ENCODE measurements around the gene NAV3.
A peak's percentile ranks its signal among the peaks of the same experiment; 100 is the strongest.

Gene NAV3

DNA sequence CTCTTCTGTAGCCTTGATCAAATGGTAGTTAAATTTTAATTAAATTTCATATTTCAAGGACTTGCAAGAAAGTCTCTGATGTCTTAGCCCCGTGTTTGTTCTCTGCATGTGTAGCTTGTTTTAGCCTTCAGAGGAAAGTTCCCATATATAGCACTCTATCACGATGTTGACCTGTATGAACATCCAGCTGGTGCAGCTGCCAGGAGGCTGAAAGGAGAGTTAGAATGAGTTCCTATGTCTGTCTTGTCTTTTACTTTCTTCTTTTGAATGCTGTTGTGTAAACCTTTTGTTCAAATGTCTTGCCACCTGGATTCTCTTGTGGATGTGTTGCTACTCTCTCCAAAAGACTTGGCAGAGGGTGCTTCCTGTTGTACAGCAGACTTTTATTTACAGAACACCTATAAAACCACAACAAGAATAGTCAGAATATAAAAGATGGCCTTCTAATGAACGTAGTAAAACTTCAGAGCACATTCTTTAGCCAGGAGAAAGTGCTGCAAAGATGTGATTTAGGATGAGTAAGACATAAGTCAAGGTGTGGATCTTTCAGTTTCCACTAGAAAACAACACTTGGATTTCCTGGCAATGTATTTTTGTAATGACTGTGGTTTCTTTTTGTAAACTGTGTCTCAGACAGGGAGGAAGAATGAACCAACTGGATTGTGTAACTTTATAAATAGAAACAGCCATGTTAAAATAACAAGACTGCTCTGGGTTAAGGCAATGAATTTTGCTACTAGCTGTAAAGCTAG lies 17.2 kb downstream of the NAV3 start:
- no peak for DNase-seq

DNA sequence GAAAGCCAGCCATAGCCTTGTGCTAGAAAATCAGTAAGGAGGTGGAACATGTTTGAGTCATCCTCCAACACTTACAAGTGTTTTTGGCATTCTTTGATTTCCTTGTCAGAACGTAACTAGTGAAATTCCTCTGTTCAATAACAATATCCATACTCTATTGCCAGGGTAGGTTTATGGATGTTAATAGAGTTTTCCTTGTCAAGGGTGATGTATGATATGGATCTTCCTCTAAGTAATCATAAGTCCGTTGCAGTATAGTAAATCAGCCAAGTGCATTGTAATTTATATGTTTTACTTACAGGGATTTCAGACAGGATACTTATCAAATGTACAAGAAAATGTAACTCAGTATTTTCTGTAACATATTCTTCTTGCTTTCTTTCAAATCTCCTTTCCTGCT lies 19.4 kb downstream of the NAV3 start:
- no peak for DNase-seq

DNA sequence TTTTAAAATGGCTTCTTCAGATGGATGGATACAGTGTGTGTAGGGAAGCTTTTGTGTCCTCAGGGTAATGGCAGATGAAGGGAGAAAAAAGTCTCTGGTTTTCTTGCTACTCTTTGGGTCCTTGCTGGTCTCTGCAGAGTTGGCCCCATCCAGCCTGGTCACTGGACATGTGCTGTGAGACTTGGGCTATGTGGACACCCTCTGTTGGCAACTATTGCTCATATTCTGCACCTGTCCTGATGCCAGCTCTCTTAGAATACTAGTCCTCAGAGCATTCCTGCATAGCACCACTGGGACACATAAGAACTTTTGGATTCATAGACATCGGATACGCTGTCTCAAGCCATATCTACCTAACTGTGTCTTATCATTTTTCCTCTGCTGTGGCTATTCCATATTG lies 20.0 kb downstream of the NAV3 start:
- no peak for DNase-seq

DNA sequence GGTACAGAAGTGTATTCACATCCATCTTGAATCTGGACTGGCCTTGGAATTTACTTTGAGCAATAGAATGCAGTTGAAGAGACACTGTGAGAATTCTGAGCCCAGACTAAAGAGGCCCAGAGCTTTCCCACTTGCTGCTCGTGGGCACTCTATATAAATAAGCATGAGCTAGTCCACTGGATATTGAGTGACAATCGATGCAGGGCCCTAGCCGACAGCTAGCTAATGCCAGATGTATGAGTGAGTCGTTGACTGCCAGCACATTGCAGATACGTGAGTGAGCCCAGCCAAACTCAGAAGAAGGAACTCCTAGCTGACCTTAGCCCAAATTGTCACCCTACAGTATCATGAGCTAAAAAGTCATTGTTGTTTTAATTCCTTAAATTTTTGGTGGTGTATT lies 24.9 kb downstream of the NAV3 start:
- no peak for DNase-seq

DNA sequence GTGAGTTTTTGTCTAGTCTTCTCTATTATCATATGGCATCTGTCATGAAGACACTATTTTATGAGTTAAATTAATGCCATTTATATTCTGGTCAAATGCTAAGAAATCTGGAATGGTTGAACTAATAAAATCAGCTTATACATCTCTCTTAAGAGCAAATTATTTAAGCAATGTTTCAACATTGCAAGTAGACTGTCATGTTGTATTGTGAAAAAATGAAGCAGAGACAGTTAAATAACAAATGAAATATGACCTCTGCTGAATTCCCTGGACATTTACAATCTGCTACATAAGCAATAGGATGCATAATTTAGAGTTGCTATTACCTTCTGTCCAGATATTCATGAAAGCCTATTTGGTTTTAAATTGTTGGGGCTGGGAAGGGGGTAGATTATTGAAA lies 30.6 kb downstream of the NAV3 start:
- peak; percentile 26 to 28 for DNase-seq

DNA sequence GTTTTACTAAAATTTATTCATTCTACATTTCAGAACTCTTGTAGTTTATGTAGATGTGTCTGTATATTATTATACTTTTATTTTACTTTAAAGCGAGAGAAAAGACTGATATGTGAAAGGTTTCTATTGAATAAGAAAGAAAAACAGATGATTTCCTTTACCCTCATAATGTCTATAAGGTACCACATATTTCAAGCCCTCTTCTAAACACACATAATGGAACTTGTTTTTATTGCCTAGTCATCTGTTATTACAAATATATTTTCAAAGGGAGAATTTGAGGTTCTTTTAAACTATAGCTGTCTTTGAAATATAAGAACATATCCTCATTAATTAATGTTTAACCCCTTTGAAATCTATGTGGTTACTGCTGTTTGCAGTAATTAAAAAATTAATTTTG lies 34.5 kb downstream of the NAV3 start:
- no peak for DNase-seq

DNA sequence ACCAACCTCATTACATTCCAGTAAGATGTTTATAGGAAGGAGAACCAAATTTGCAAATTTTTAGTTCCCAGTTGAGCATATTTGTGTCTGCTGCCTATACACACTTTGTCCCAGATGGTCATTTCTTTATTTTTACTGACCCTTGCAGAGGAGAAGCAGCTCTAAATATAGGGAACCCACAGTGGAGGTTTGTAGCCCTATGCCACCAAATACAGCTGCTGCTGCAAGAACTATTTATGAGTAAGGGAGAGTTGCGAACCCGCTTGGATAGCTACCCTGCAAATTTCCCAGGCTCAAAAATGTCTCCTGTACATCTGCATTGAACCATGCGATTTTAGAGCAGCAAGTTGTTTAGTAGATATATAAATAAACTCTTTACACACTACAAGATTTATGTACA lies 48.2 kb downstream of the NAV3 start:
- no peak for DNase-seq

DNA sequence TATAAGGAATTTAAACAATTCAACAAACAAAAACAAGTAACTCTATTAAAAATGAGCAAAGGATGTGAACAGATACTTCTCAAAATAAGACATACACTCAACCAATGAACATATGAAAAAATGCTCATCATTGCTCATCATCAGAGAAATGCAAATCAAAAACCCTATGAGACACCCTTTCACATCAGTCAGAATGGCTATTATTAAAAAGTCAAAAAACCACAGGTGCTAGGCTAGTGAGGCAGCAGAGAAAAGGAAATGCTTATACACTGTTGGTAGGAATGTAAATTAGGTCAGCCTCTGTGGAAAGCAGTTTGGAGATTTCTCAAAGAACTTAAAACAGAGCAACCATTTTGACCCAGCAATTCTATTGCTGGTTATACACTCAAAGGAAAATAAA lies 52.0 kb downstream of the NAV3 start:
- no peak for DNase-seq

DNA sequence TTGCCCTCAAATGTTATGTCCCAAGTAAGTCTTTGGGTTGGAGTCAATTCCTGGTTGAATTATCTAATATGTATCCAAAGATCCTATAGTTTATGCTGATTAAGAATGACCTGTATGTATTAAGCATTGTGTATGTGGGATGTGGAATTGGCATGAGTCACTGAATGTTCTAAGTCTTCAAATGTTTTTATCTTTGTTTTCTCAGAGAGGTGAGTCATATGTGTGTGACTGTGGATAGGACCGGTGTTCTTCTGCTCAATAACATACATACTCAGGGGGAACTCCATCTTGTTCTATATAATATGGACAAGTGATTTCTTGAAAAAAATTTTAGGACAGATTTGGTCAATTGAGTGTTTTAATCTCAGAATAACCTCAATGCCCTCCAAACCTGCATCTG lies 57.9 kb downstream of the NAV3 start:
- no peak for DNase-seq

DNA sequence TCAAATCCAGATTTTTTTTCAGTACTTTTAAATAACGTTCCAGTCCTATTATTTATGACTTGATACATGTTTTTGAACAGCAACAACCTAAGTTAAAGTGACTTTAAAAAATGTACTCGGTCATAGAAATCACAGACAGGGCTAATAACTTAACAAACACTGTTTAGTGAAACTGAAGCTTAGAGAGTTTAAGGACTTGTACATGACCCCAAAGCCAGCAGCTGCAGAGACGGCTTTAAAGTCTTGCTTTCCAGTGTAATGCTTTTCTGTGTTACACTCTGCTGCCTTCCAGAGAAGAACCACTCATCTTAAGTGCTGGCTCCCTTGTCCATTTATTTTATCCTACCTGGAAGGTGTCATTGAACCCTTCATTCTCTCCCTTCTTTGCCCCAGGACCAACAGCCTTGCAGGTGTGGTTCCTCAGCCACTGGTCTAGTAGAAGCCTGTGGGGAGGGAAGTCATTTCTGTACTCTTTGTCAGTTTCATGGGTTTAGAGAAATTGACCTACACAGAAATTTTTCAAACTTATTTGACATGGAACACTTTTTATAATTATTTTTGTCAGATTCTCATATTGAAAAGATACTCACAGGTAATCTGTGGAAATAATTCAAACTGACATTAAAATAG lies 60.9 kb downstream of the NAV3 start:
- DNase-seq, result no peak

DNA sequence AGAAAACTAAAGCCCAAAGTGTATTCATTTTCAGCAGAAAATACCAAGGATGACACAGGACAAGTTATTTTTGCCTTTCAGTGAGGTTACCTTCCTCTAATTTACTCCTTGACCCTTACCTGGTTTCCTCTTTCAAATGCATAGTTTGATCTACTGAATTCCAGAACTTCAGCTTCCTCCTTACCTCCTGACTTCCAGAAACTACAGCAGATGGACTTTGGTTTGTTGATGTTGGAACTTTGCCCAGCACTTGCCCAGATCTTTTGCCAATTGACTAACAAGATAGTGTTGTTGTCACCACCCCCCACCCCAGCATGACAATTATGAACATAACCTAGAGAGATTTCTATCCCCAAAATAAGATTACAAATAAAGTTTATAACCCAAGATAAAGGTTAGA lies 63.2 kb downstream of the NAV3 start:
- no peak for DNase-seq

DNA sequence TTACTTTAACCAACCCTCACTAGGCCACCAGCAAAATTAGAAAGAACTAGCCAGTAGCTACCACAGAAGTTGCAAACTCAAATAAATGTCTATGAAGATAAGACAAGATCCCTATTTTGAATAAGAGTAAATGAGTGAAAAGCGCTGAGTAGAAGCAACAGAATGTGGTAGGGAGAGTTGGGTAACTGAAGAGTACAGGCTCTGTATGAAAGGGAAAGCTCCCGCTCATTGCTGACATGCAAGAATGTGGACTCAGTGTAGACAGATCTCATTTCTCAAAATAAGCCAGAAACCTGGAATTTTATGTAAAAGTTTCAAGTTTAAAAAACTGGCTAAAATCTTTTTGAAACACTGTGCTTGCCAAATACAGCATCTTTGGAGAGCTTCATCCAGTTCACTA lies 63.9 kb downstream of the NAV3 start:
- DNase-seq, result no peak

DNA sequence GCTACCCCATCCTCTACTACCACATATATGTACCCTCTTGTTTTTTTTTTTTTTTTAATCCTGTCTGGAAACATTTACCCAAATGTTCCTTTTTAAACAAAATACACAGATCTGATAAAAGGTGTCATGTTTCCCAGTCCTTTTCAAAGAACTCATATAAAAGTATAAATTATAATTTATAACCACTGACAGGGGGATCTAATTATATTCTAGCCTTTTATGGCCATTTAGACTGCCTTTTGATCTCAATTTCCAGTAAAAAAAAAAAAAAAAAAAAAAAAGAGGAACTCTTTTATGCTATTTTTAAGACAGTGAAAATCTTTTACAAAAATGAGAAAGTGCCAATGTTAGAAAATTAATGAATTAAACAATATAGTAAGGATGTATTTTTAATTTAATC lies 65.0 kb downstream of the NAV3 start:
- DNase-seq, result no peak

DNA sequence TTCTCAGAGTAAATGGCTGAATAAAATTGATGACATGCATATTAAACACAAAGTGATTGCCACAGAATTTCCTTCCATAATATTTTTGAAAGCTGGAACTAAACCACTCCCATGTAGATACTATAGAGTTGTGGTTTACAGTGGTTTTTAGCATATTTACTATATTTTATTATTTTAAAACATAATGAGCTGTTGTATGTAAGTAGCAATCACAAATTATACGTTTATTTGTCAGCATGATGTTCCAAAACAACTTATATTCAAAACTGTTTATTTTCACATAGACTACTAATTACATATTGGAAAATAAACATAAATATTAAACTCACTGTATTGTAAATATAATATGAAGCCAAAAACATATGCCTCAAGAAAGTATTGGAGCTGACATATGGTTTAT lies 77.2 kb downstream of the NAV3 start:
- no peak for DNase-seq

DNA sequence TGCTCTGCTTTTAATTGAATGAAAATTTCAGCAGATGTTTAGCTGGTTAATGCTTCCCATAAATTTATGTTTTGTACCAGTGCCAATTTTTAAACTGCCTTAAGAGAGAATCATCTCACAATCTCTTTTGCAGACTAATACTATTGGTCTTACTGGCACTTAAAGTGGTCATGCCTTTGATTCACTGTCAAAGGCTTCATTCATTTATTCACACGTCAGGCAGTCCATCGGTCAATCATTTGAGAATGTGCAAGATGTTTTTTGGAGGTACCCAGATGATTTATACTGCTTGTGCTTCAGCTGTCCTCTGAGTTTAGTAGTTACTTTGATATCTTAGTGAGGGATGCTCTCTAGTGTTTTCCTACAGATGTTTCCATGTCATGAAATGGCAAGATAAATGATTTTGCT lies 83.4 kb downstream of the NAV3 start:
- no peak for DNase-seq

DNA sequence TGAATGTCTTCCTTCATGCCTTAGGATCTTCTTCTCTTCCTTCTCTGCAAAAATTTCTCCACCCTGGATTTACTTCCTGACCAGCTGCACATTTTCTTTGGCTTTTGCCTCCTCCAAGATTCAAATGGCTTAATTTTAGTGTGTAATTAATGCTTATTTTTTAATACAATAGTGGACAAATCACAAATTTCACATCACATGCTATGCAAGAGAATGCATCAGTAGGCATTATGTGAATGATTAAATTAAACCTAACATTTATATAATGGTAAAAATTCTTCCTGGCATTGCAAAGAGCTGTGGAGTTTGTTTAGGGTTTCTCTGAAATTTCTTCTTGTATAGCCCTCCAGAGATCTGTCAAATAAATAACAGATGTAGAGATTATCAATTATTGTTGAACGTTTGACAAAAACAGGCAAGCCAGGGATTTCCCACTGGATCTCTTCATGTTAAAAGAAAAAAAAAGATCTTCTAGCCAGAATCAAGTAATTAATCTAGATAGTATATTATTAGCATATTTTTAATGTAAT lies 84.4 kb downstream of the NAV3 start:
- no peak for DNase-seq

DNA sequence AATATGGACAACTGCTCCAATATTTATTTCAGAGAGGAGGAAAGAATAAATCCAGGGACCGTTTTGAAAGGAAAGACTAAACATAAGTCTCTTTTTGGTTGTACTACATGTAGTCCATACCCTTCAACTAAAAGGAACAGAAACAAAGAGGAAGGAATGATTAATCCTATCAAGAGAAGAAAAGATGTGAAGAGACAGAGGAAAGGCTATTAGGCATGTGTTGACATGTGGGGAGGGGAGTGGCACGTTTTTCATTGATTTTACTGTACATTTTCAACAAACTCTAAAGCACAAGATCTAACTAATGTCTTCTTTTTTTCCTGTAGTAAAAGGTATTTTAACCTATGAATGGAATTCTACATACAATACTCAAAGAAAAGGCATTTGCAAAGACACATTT lies 85.6 kb downstream of the NAV3 start:
- no peak for DNase-seq

DNA sequence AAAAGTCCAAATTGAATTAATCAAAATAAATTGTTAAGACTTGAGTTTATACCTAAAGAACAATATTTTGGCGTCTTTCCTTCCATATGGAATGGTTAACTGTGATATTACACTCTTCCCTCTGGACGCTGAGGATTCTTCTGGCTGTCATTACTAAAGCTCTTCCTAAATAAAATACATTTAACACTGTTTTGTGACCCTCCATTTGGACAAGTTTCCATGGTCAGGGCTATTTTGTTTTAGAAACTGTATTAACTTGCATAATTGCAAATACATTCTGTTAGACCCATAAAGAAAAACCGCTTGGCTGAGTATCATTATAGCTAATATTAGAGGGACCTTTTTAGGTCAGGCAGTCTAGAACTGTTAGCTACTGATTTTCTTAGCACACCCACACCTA lies 87.4 kb downstream of the NAV3 start:
- DNase-seq, result no peak

DNA sequence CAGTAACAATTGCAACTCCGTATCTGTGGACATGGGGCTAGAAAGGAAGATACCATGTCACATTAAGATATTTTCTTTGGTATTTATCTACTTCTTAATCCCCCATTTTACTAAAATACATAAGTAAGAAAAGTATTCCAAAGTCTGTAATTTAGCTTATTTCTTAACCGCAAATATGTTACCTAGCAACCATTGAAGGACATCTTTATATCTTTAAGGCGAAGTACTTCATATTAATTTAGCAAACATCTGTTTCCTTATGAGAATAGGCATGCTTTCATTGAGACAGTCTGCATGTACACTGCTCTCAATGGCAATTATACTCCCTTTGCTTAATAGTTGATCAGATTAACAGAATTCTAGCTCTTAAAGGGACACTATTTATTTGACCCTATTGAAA lies 88.8 kb downstream of the NAV3 start:
- no peak for DNase-seq

DNA sequence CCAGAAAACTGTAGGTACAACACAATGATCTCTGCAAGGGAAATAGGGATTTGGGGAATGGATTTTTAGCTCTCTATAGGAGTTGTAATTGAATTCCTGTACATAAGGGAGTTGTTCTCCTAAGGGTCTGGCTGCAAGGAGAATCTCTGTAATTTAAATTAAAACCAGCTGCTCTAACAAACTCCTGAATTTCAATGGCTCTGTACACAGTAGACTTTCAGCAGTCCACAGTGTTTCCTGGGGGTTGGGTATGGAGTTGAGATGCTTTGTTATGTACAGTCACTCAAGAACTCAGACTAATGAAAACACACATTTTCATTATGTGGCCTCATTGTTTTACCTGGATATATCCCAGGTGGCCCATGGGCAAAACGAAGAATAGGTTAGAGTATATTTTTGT lies 93.2 kb downstream of the NAV3 start:
- DNase-seq, result no peak

DNA sequence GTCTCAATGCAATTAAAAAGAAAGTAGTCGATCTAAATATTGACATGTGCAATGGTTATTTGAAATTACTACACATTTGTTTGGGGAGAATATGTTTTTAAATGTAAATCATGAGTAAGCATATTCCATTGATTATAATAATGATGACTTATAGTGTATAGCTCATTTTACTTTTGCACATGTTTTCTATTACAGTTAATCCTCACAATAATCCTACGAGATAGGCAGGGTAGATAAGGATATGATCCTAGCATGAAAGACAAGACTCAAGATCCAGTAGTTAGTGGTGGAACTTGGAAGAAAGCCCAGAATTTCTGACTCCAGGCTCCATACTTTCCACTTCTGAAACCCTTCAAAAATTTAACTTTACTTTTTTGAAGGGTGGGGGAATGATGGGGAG lies 94.0 kb downstream of the NAV3 start:
- DNase-seq, result no peak

DNA sequence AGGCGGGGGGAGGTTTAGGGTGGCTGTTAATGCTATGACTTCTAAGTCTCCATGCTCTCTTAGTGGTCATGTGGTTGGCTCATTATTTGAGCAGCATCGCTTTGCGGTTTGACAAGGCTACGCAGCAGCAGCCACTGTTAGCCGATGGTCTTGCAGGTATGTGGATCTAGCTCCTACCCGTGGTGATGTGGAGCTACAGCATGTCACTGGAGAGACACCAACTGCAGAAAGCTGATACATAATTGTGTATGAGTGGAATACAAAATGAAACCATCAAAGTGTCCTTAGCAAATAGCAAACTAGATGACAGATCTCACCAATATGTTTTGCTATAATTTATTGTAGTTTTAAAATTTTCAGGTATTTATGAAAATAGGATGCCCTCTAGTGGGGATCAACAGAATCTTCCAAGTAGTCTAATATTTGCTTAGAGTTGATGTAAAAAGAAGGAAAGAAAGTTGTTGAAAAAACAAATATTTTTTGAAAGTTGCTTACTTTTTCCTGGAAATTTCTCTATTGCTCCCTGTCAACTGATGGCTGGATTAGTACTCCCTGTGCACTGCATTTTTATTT lies 94.9 kb downstream of the NAV3 start:
- DNase-seq, result peak; percentile 83 to 92

DNA sequence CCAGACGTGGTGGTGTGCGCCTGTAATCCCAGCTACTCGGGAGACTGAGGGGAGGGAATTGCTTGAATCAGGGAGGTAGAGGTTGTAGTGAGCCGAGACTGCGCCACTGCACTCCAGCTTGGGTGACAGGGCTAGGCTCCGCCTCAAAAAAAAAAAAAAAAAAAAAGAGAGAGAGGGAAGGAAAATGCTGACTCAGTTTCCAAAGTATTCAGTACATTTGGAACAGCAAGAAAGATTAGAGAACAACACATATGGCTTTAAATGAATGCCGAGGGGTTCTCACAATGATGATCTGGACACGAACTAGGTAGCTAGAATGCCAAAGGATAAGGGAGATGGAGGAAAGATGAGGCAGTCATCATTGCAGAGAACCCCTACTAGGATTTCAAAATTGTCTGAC lies 97.4 kb downstream of the NAV3 start:
- no peak for DNase-seq

DNA sequence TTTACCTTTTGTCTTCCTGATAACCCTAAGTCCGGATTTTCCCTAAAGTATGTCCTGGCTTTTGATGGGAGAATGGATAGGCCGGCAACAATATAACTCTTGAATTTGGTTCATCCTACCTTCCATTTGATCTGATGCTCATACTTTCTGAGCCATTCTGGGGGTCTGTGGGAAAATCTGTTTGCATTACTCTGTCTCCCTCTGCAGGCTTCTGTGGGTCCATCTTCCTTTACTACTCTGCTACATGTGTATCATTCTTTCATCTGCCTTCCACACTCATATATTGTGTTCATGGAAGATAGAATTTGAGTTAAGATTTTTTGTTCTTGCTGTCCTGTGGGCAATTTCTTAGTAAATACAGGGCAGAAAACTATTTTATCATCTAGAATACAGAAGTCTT lies 101.5 kb downstream of the NAV3 start:
- DNase-seq, result peak in 1 of 2 experiments; percentile 26

DNA sequence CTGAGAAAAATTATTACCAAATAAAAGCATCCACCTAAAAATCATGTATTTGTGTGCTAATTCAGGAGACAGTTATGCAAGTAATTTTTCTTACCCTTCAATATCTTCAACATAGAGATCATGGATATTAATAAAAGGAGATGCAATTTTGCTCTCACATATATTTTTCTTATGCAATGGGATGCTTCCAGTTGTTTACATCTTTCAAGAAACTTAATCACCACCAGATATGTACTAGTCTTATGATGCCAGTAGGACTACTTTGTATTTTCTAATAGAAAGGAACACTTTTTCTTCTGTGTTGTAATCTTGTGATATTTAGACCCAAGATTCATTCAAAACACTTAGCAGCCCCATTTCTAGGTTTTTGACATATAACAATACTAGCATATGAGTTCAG lies 107.6 kb downstream of the NAV3 start:
- no peak for DNase-seq

All from NCI-H526 (cell line).